Lower lobe of right lung (tissue), 2 donors: ENCODE results near the gene SYF2. TPM values are rescaled to one million over a fixed set of nuclear protein-coding genes. Genes with fewer than 3 reads are reported as not detected.
A peak's percentile ranks its signal among the peaks of the same experiment; 100 is the strongest.
"Not testable (repeated sequence)": the region's sequence is repeated elsewhere in the genome, so short reads cannot be mapped to it uniquely, and the experiment has no call there.

Source experiments
- ATAC-seq, 2 donors: fragments of 200-7000 bp; cut with Tn5 transposase; one replicate each; pipeline ENCODE4 v1.9.1; 2020 to 2022; ENCODE audit warnings: mild to moderate bottlenecking in 2 of 2, moderate library complexity in 2 of 2
- DNase-seq: peaks from one replicate; pipeline ENCODE4 v3.0.0-alpha.2; 2020
- H3K27ac ChIP-seq: fragments of 200-600 bp; one replicate; pipeline ENCODE4 v1.8.0; 2022
- H3K27me3 ChIP-seq: fragments of 200-600 bp; one replicate; pipeline ENCODE4 v1.8.0; 2022; ENCODE audit warnings: low read depth
- H3K36me3 ChIP-seq: fragments of 200-600 bp; one replicate; pipeline ENCODE4 v1.8.0; 2022; ENCODE audit warnings: mild to moderate bottlenecking
- H3K4me1 ChIP-seq: fragments of 200-600 bp; one replicate; pipeline ENCODE4 v1.8.0; 2022
- H3K4me3 ChIP-seq: fragments of 200-600 bp; one replicate; pipeline ENCODE4 v1.8.0; 2022; ENCODE audit warnings: mild to moderate bottlenecking
- H3K9me3 ChIP-seq: fragments of 200-600 bp; one replicate; pipeline ENCODE4 v1.8.0; 2022
- CTCF ChIP-seq: fragments of 200-600 bp; IDR thresholded peaks from one replicate; pipeline ENCODE4 v1.8.0; 2022; ENCODE audit warnings: antibody characterized with exemption, mild to moderate bottlenecking
- intact Hi-C: fragments of 100-400 bp; cut with DNase I; formaldehyde crosslinking; loops from one replicate; pipeline ENCODE4 v1.11.0; 2022
- long read RNA-seq: library from polyadenylated mRNA; unstranded; transcript quantifications from one replicate; pipeline ENCODE4 v2.0.0, GENCODE V29; 2021
- total RNA-seq: library from RNA; stranded (reverse); fragmentation: NEBNext Ultra II Directional; extraction: Animal tissue kit (Norgen Biotek cat#: 25700); gene quantifications from one replicate; pipeline ENCODE4 v1.2.1, GENCODE V29; 2021
- donor health status: DM: no; HTN: yes; CAD: no; lungs with severe emphysema.

Gene SYF2
- total RNA-seq, result 44.6 TPM
- long read RNA-seq, transcript SYF2-201 (7 exons, 1,345 nt), result major isoform, 53 of 73 reads
- long read RNA-seq, partial matches to known transcripts, result 12 of 73 reads
- long read RNA-seq, other reads (novel, unspliced or antisense), result 3 of 73 reads

GRCh38 chr1:25232027-25232865 lies at the start of gene SYF2:
TSS of gene SYF2 (minus strand) at chr1:25232502. CDS start at chr1:25232467, 35 bp downstream.
- H3K4me3 ChIP-seq, result peak within 1 kb of the TSS; percentile 93
- intact Hi-C loops, result no loop called here
- H3K27ac ChIP-seq, result peak within 1 kb of the TSS; percentile 95
- H3K9me3 ChIP-seq, result no peaks in the 10 kb centered on the region
- H3K27me3 ChIP-seq, result no peaks in the 10 kb centered on the region
- H3K36me3 ChIP-seq, result peaks cover 61% of the 10 kb centered on the region
- peak; percentile 95 to 98 for ATAC-seq
- DNase-seq, result peak; percentile 93
- TF ChIP-seq CTCF, result no peak
- peaks cover 40% of the 10 kb centered on the region for H3K4me1 ChIP-seq

GRCh38 chr1:25279693-25280111 lies 47.4 kb upstream of the SYF2 start:
- H3K36me3 ChIP-seq, intact Hi-C loops: not testable (repeated sequence)

GRCh38 chr1:25278790-25279189 lies 46.5 kb upstream of the SYF2 start:
- H3K4me1 ChIP-seq, H3K27me3 ChIP-seq, H3K4me3 ChIP-seq, H3K36me3 ChIP-seq, DNase-seq, ATAC-seq, intact Hi-C loops, H3K27ac ChIP-seq, H3K9me3 ChIP-seq: not testable (repeated sequence)

More at GRCh38 chr1:25279693-25280111, 47.4 kb upstream of the SYF2 start:
- H3K9me3 ChIP-seq, ATAC-seq, DNase-seq, H3K27ac ChIP-seq, H3K4me1 ChIP-seq, H3K4me3 ChIP-seq, H3K27me3 ChIP-seq: not testable (repeated sequence)

GRCh38 chr1:25278358-25278757 lies 46.1 kb upstream of the SYF2 start:
- H3K4me1 ChIP-seq, H3K27me3 ChIP-seq, H3K36me3 ChIP-seq, H3K4me3 ChIP-seq, H3K27ac ChIP-seq, DNase-seq, ATAC-seq, intact Hi-C loops, H3K9me3 ChIP-seq: not testable (repeated sequence)

- H3K27me3 ChIP-seq, H3K36me3 ChIP-seq, H3K4me3 ChIP-seq, H3K27ac ChIP-seq, intact Hi-C loops, H3K9me3 ChIP-seq, ATAC-seq, H3K4me1 ChIP-seq, DNase-seq: not testable (repeated sequence)
Measured at GRCh38 chr1:25277295-25277694, 45.0 kb upstream of the SYF2 start.

GRCh38 chr1:25275648-25276047 lies 43.3 kb upstream of the SYF2 start:
- H3K36me3 ChIP-seq, DNase-seq, H3K27ac ChIP-seq, intact Hi-C loops, ATAC-seq, H3K27me3 ChIP-seq, H3K4me3 ChIP-seq, H3K9me3 ChIP-seq, H3K4me1 ChIP-seq: not testable (repeated sequence)

- not testable (repeated sequence) for ATAC-seq, DNase-seq
Measured at GRCh38 chr1:25272238-25272637, 39.9 kb upstream of the SYF2 start, which contains the start of gene RHD. TSS of gene RHD (plus strand) at chr1:25272509. CDS start at chr1:25272548, 39 bp downstream.

GRCh38 chr1:25268143-25268760 lies 36.0 kb upstream of the SYF2 start:
- peak overlapping the region; percentile 67 for H3K27ac ChIP-seq
- H3K9me3 ChIP-seq, H3K27me3 ChIP-seq, intact Hi-C loops, DNase-seq, H3K4me1 ChIP-seq, ATAC-seq, H3K36me3 ChIP-seq: not testable (repeated sequence)
- H3K4me3 ChIP-seq, result peak overlapping the region; percentile 53

More at GRCh38 chr1:25272238-25272637, 39.9 kb upstream of the SYF2 start, which contains the start of gene RHD:
- H3K36me3 ChIP-seq, H3K4me3 ChIP-seq, H3K4me1 ChIP-seq, H3K27me3 ChIP-seq, H3K9me3 ChIP-seq, intact Hi-C loops, H3K27ac ChIP-seq: not testable (repeated sequence)

GRCh38 chr1:25267288-25268142 lies 35.2 kb upstream of the SYF2 start:
- DNase-seq (peak; percentile 72), ATAC-seq (peak; percentile 99)
- H3K4me1 ChIP-seq, H3K36me3 ChIP-seq, H3K27me3 ChIP-seq, H3K9me3 ChIP-seq, intact Hi-C loops: not testable (repeated sequence)
- Histone ChIP-seq H3K4me3 (peak overlapping the region; percentile 53), H3K27ac (peak overlapping the region; percentile 67)

- H3K27me3 ChIP-seq, H3K27ac ChIP-seq, DNase-seq, H3K9me3 ChIP-seq, H3K4me1 ChIP-seq, intact Hi-C loops, H3K36me3 ChIP-seq: not testable (repeated sequence)
- ATAC-seq, result peak; percentile 67 to 75
- peak overlapping the region; percentile 53 for H3K4me3 ChIP-seq
Measured at GRCh38 chr1:25266554-25267287, 34.4 kb upstream of the SYF2 start.

GRCh38 chr1:25260336-25260735 lies 28.0 kb upstream of the SYF2 start:
- H3K36me3 ChIP-seq, H3K4me1 ChIP-seq, H3K27ac ChIP-seq, DNase-seq, ATAC-seq, H3K9me3 ChIP-seq, H3K4me3 ChIP-seq, intact Hi-C loops, H3K27me3 ChIP-seq: not testable (repeated sequence)
